Measurements from ENCODE around the gene DSCAML1.
A peak's percentile ranks its signal among the peaks of the same experiment; 100 is the strongest.

DSCAML1 gene

GRCh38 chr11:117535850-117536411 lies 261.1 kb downstream of the DSCAML1 start:
- CTCF ChIA-PET: no interaction called here
- TF ChIP-seq ZNF384 (IDR thresholded peaks at IDR 0.05) (no peak), CTBP1 (IDR thresholded peaks at IDR 0.05; ENCODE audit: borderline replicate concordance) (no peak), TARDBP (IDR thresholded peaks at IDR 0.05) (no peak)
- POLR2A ChIA-PET: no interaction called here
- no peak for DNase-seq (ENCODE audit: extremely low spot score)

- TF ChIP-seq HDGF (IDR thresholded peaks at IDR 0.05; ENCODE audit: borderline replicate concordance) (no peak), PKNOX1 (IDR thresholded peaks at IDR 0.05) (0 out of 2 replicates have a peak, but pooled peaks have one; percentile 4), FOXK2 (IDR thresholded peaks at IDR 0.05) (no peak), CTBP1 (IDR thresholded peaks at IDR 0.05; ENCODE audit: borderline replicate concordance) (no peak), NFRKB (IDR thresholded peaks at IDR 0.05) (no peak)
Measured at GRCh38 chr11:117535201-117535849, 261.7 kb downstream of the DSCAML1 start.

GRCh38 chr11:117532568-117532967 lies 264.4 kb downstream of the DSCAML1 start:
- TF ChIP-seq ARNT (IDR thresholded peaks at IDR 0.05) (no peak), ELF4 (IDR thresholded peaks at IDR 0.05) (no peak), LEF1 (IDR thresholded peaks at IDR 0.05; ENCODE audit: borderline replicate concordance) (no peak), ZNF384 (IDR thresholded peaks at IDR 0.05) (no peak), BHLHE40 (IDR thresholded peaks at IDR 0.05; ENCODE audit: borderline replicate concordance) (no peak), SP1 (IDR thresholded peaks at IDR 0.05) (no peak), TARDBP (IDR thresholded peaks at IDR 0.05) (no peak), NFRKB (IDR thresholded peaks at IDR 0.05) (no peak), L3MBTL2 (conservative IDR thresholded peaks at IDR 0.05) (no peak), HDGF (IDR thresholded peaks at IDR 0.05; ENCODE audit: borderline replicate concordance) (no peak), SUZ12 (IDR thresholded peaks at IDR 0.05) (no peak), FOXA1 (IDR thresholded peaks at IDR 0.05) (no peak), FOXK2 (IDR thresholded peaks at IDR 0.05) (no peak), CTBP1 (IDR thresholded peaks at IDR 0.05; ENCODE audit: borderline replicate concordance) (no peak), PKNOX1 (IDR thresholded peaks at IDR 0.05) (no peak), FOXM1 (IDR thresholded peaks at IDR 0.05; ENCODE audit: borderline replicate concordance) (no peak)
- CTCF ChIA-PET: no interaction called here
- POLR2A ChIA-PET: no interaction called here
- DNase-seq (ENCODE audit: extremely low spot score): no peak

More at GRCh38 chr11:117535201-117535849, 261.7 kb downstream of the DSCAML1 start:
- ChIA-PET CTCF (no interaction called here), POLR2A (no interaction called here)
- no peak for DNase-seq (ENCODE audit: extremely low spot score)

- DNase-seq (ENCODE audit: extremely low spot score): no peak
- CTCF ChIA-PET: no interaction called here
- TF ChIP-seq FOXM1 (IDR thresholded peaks at IDR 0.05; ENCODE audit: borderline replicate concordance) (no peak), SUZ12 (IDR thresholded peaks at IDR 0.05) (no peak), BHLHE40 (IDR thresholded peaks at IDR 0.05; ENCODE audit: borderline replicate concordance) (no peak), PKNOX1 (IDR thresholded peaks at IDR 0.05) (no peak), NFRKB (IDR thresholded peaks at IDR 0.05) (no peak), TARDBP (IDR thresholded peaks at IDR 0.05) (no peak), CTBP1 (IDR thresholded peaks at IDR 0.05; ENCODE audit: borderline replicate concordance) (no peak), L3MBTL2 (conservative IDR thresholded peaks at IDR 0.05) (no peak), FOXA1 (IDR thresholded peaks at IDR 0.05) (no peak), SP1 (IDR thresholded peaks at IDR 0.05) (no peak), ZNF384 (IDR thresholded peaks at IDR 0.05) (no peak), ARNT (IDR thresholded peaks at IDR 0.05) (no peak), ELF4 (IDR thresholded peaks at IDR 0.05) (no peak)
- POLR2A ChIA-PET: no interaction called here
Measured at GRCh38 chr11:117529816-117530215, 267.2 kb downstream of the DSCAML1 start.

- CTCF ChIA-PET: no interaction called here
- TF ChIP-seq ARNT (IDR thresholded peaks at IDR 0.05) (no peak), CTBP1 (IDR thresholded peaks at IDR 0.05; ENCODE audit: borderline replicate concordance) (no peak), LEF1 (IDR thresholded peaks at IDR 0.05; ENCODE audit: borderline replicate concordance) (no peak), TARDBP (IDR thresholded peaks at IDR 0.05) (no peak), NFRKB (IDR thresholded peaks at IDR 0.05) (no peak), SP1 (IDR thresholded peaks at IDR 0.05) (no peak), ELF4 (IDR thresholded peaks at IDR 0.05) (no peak), ZNF384 (IDR thresholded peaks at IDR 0.05) (no peak), SUZ12 (IDR thresholded peaks at IDR 0.05) (no peak), FOXA1 (IDR thresholded peaks at IDR 0.05) (no peak), L3MBTL2 (conservative IDR thresholded peaks at IDR 0.05) (no peak), PKNOX1 (IDR thresholded peaks at IDR 0.05) (no peak), HDGF (IDR thresholded peaks at IDR 0.05; ENCODE audit: borderline replicate concordance) (no peak), FOXM1 (IDR thresholded peaks at IDR 0.05; ENCODE audit: borderline replicate concordance) (no peak), BHLHE40 (IDR thresholded peaks at IDR 0.05; ENCODE audit: borderline replicate concordance) (no peak)
- no peak for DNase-seq (ENCODE audit: extremely low spot score)
- POLR2A ChIA-PET: no interaction called here
Measured at GRCh38 chr11:117528097-117528721, 268.8 kb downstream of the DSCAML1 start.
